ENCODE data around the gene NPBWR2.

GRCh38 chr20:64101731-64102621 is 5.4 kb downstream of the NPBWR2 start:
- peak; percentile 27 to 83 (median 54) for TF ChIP-seq CTCF (IDR thresholded peaks at IDR 0.05)
- TF ChIP-seq POLR2A (IDR thresholded peaks at IDR 0.05): no peak
